OCI-M2 (cell line): Measurements from ENCODE around the gene TAOK1.
"Not testable (repeated sequence)": the region's sequence is repeated elsewhere in the genome, so short reads cannot be mapped to it uniquely, and the experiment has no call there.

ENCODE experiments used
- DNase-seq: peaks from one replicate; lab custom pipeline; 2025; ENCODE audit not compliant: unreplicated experiment; lab: John Stamatoyannopoulos, UW

The TAOK1 gene

GRCh38 chr17:29389982-29390850, at the start of gene TAOK1:
Gene TAOK1, plus strand, starts transcription at chr17:29390363. Its CDS starts 61,186 bp downstream, at chr17:29451549.
- peak; percentile 59 for DNase-seq

- no peak for DNase-seq
Measured at GRCh38 chr17:29341726-29342125, 48.4 kb upstream of the TAOK1 start.

GRCh38 chr17:29342158-29342765, 47.9 kb upstream of the TAOK1 start:
- no peak for DNase-seq

- no peak for DNase-seq
Measured at GRCh38 chr17:29344201-29344856, 45.8 kb upstream of the TAOK1 start.

GRCh38 chr17:29345066-29345465, 45.1 kb upstream of the TAOK1 start:
- no peak for DNase-seq

GRCh38 chr17:29345470-29345869, 44.7 kb upstream of the TAOK1 start:
- not testable (repeated sequence) for DNase-seq

- DNase-seq: no peak
Measured at GRCh38 chr17:29346462-29346861, 43.7 kb upstream of the TAOK1 start.

- no peak for DNase-seq
Measured at GRCh38 chr17:29347831-29348629, 42.1 kb upstream of the TAOK1 start.

GRCh38 chr17:29349409-29349808, 40.8 kb upstream of the TAOK1 start:
- no peak for DNase-seq

GRCh38 chr17:29352146-29352545, 38.0 kb upstream of the TAOK1 start:
- DNase-seq: no peak

GRCh38 chr17:29357232-29357631, 32.9 kb upstream of the TAOK1 start:
- DNase-seq: no peak

- DNase-seq: no peak
Measured at GRCh38 chr17:29357821-29358232, 32.3 kb upstream of the TAOK1 start.

GRCh38 chr17:29358416-29358815, 31.7 kb upstream of the TAOK1 start:
- DNase-seq: no peak

- no peak for DNase-seq
Measured at GRCh38 chr17:29359777-29360176, 30.4 kb upstream of the TAOK1 start.

- no peak for DNase-seq
Measured at GRCh38 chr17:29363716-29364115, 26.4 kb upstream of the TAOK1 start.

- DNase-seq: no peak
Measured at GRCh38 chr17:29364691-29365090, 25.5 kb upstream of the TAOK1 start.

- no peak for DNase-seq
Measured at GRCh38 chr17:29368161-29368560, 22.0 kb upstream of the TAOK1 start.

GRCh38 chr17:29368926-29369325, 21.2 kb upstream of the TAOK1 start:
- no peak for DNase-seq

GRCh38 chr17:29369831-29370735, 20.1 kb upstream of the TAOK1 start:
- no peak for DNase-seq

- DNase-seq: no peak
Measured at GRCh38 chr17:29376667-29377270, 13.4 kb upstream of the TAOK1 start.
